Endothelial cell (in vitro differentiated cells): ENCODE measurements around the gene CXADR. TPM values are rescaled to one million over a fixed set of nuclear protein-coding genes. Genes with fewer than 3 reads are reported as not detected.
"Not testable (repeated sequence)": the region's sequence is repeated elsewhere in the genome, so short reads cannot be mapped to it uniquely, and the experiment has no call there.

Source experiments
- DNase-seq: peaks from one replicate; pipeline ENCODE4 v3.0.0; 2021; ENCODE audit warnings: low spot score
- H3K27ac Mint-ChIP-seq: one replicate; pipeline ENCODE4 v1.8.0; 2021; ENCODE audit warnings: mixed read lengths, inconsistent platforms; ENCODE audit not compliant: unreplicated experiment
- H3K27me3 Mint-ChIP-seq: one replicate; pipeline ENCODE4 v1.8.0; 2021; ENCODE audit warnings: mild to moderate bottlenecking, moderate library complexity, mixed read lengths, inconsistent platforms; ENCODE audit not compliant: unreplicated experiment
- H3K36me3 Mint-ChIP-seq: one replicate; pipeline ENCODE4 v1.8.0; 2021; ENCODE audit warnings: mild to moderate bottlenecking, low read depth, mixed read lengths, inconsistent platforms; ENCODE audit not compliant: unreplicated experiment
- H3K4me1 Mint-ChIP-seq: one replicate; pipeline ENCODE4 v1.8.0; 2021; ENCODE audit warnings: mild to moderate bottlenecking, mixed read lengths, inconsistent platforms; ENCODE audit not compliant: unreplicated experiment
- H3K4me3 Mint-ChIP-seq: one replicate; pipeline ENCODE4 v1.8.0; 2021; ENCODE audit warnings: mild to moderate bottlenecking, mixed read lengths, inconsistent platforms; ENCODE audit not compliant: unreplicated experiment
- H3K9me3 Mint-ChIP-seq: one replicate; pipeline ENCODE4 v1.8.0; 2021; ENCODE audit warnings: mixed read lengths, inconsistent platforms; ENCODE audit not compliant: unreplicated experiment
- CTCF ChIP-seq: fragments of 200-600 bp; sonication (generic); IDR thresholded peaks from one replicate; pipeline ENCODE4 v1.5.0; 2021; ENCODE audit warnings: antibody characterized with exemption; ENCODE audit not compliant: unreplicated experiment
- total RNA-seq: library from RNA; stranded (reverse); fragmentation: NEBNext Ultra II Directional; extraction: Animal tissue kit (Norgen Biotek cat#: 25700); gene quantifications from one replicate; pipeline ENCODE4 v1.2.1, GENCODE V29; 2021; ENCODE audit not compliant: unreplicated experiment

CXADR gene
- total RNA-seq, 1 donor from 2014 or later, result 19.4 TPM

GRCh38 chr21:17501107-17502006 lies 11.5 kb upstream of the CXADR start:
- H3K9me3 Mint-ChIP-seq, result no peaks in the 10 kb centered on the region
- no peak overlapping the region for H3K27ac Mint-ChIP-seq
- H3K27me3 Mint-ChIP-seq, result no peaks in the 10 kb centered on the region
- TF ChIP-seq CTCF, result no peak
- H3K4me1 Mint-ChIP-seq, result no peaks in the 10 kb centered on the region
- H3K36me3 Mint-ChIP-seq, result no peaks in the 10 kb centered on the region
- H3K4me3 Mint-ChIP-seq, result no peak overlapping the region
- no peak for DNase-seq

GRCh38 chr21:17502985-17503384 lies 9.9 kb upstream of the CXADR start:
- DNase-seq, H3K27ac Mint-ChIP-seq, H3K4me3 Mint-ChIP-seq, H3K36me3 Mint-ChIP-seq, H3K4me1 Mint-ChIP-seq, H3K9me3 Mint-ChIP-seq, H3K27me3 Mint-ChIP-seq: not testable (repeated sequence)

- Mint-ChIP-seq H3K36me3 (peaks cover 4% of the 10 kb centered on the region), H3K27ac (peak overlapping the region; percentile 57), H3K4me3 (no peak overlapping the region), H3K9me3 (no peaks in the 10 kb centered on the region), H3K27me3 (peaks cover 6% of the 10 kb centered on the region), H3K4me1 (peaks cover 4% of the 10 kb centered on the region)
- no peak for TF ChIP-seq CTCF
- DNase-seq, result no peak
These were observed 5.9 kb upstream of the CXADR start for GRCh38 chr21:17506951-17507350.

- no peak for TF ChIP-seq CTCF
- DNase-seq, result no peak
- no peak overlapping the region for H3K4me3 Mint-ChIP-seq
- peaks cover 4% of the 10 kb centered on the region for H3K36me3 Mint-ChIP-seq
- no peak overlapping the region for H3K27ac Mint-ChIP-seq
- H3K4me1 Mint-ChIP-seq, result peaks cover 4% of the 10 kb centered on the region
- H3K27me3 Mint-ChIP-seq, result peaks cover 7% of the 10 kb centered on the region
- no peaks in the 10 kb centered on the region for H3K9me3 Mint-ChIP-seq
These were observed 5.3 kb upstream of the CXADR start for GRCh38 chr21:17507591-17507990.

- Mint-ChIP-seq H3K4me3 (peak overlapping the region; percentile 96), H3K36me3 (no peaks in the 10 kb centered on the region), H3K27ac (peak overlapping the region; percentile 94), H3K27me3 (peaks cover 12% of the 10 kb centered on the region), H3K9me3 (no peaks in the 10 kb centered on the region), H3K4me1 (peaks cover 14% of the 10 kb centered on the region)
- DNase-seq, result peak; percentile 37
- no peak for TF ChIP-seq CTCF
These were observed 626 bp downstream of the CXADR start for GRCh38 chr21:17513214-17514123.
